Skeletal muscle tissue (tissue), 4 donors: Measurements from ENCODE around the gene RRBP1. TPM values are rescaled to one million over a fixed set of nuclear protein-coding genes. Genes with fewer than 3 reads are reported as not detected.

Experiments used
- H3K27ac ChIP-seq: one replicate; pipeline ENCODE4 v1.7.0; 2013; ENCODE audit warnings: mild to moderate bottlenecking, low read depth, low read length, inconsistent platforms
- H3K27me3 ChIP-seq, 3 donors: one replicate each; pipeline ENCODE4 v1.7.0; 2013; ENCODE audit warnings: low read length in 3 of 3; ENCODE audit not compliant: control insufficient read depth in 3 of 3, insufficient read depth in 3 of 3
- H3K36me3 ChIP-seq, 3 donors: one replicate each; pipeline ENCODE4 v1.7.0; 2013; ENCODE audit warnings: low read length in 3 of 3; ENCODE audit not compliant: control insufficient read depth in 3 of 3, insufficient read depth in 3 of 3
- H3K4me1 ChIP-seq, 3 donors: one replicate each; pipeline ENCODE4 v1.7.0; 2013; ENCODE audit warnings: low read length in 3 of 3, mild to moderate bottlenecking in 3 of 3; ENCODE audit not compliant: control insufficient read depth in 3 of 3, insufficient read depth in 3 of 3
- H3K4me3 ChIP-seq, 3 donors: one replicate each; pipeline ENCODE4 v1.7.0; 2013; ENCODE audit warnings: low read length in 3 of 3
- H3K9ac ChIP-seq, 3 donors: one replicate each; pipeline ENCODE4 v1.7.0; 2013; ENCODE audit warnings: low read length in 3 of 3, mild to moderate bottlenecking in 3 of 3, moderate library complexity in 2 of 3, low read depth in 1 of 3
- H3K9me3 ChIP-seq, 3 donors: one replicate each; pipeline ENCODE4 v1.7.0; 2013; ENCODE audit warnings: low read length in 3 of 3; ENCODE audit not compliant: control insufficient read depth in 3 of 3
- total RNA-seq: library from RNA; depleted of rRNA; stranded (reverse); fragments of >200 nt; gene quantifications from one replicate; pipeline ENCODE4 v1.2.3, GENCODE V29; 2014
- donor health status: Osteomylitis.

RRBP1 gene
- total RNA-seq, 1 donor from 2014 or later, result 76.2 TPM

DNA sequence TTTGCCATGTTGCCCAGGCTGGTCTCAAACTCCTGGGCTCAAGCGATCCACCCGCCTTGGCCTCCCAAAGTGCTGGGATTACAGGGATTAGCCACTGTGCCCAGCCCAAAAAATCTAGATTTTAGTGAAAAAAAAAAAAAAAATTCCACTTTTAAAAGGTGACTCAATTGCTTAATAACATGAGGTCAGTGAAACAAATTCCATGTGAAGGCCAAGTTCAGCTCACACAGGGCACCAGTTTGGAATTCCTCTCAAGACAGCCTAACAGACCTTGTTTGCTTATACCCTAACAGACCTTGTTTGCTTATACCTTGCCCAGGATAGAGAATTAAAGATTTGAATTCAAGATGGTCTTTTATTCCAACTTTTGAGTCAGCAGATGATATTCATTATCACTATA, 5.1 kb downstream of the RRBP1 start:
- H3K9me3 ChIP-seq, result no peaks in the 10 kb centered on the region
- H3K27me3 ChIP-seq, result no peaks in the 10 kb centered on the region
- H3K4me3 ChIP-seq, result no peak overlapping the region
- H3K27ac ChIP-seq, result no peak overlapping the region
- H3K36me3 ChIP-seq, result peaks cover 0 to 6% (median 5%) of the 10 kb centered on the region in 3 donors
- peaks cover 23 to 26% (median 25%) of the 10 kb centered on the region in 3 donors for H3K4me1 ChIP-seq
- no peak overlapping the region for H3K9ac ChIP-seq

- peaks cover 0 to 6% (median 5%) of the 10 kb centered on the region in 3 donors for H3K36me3 ChIP-seq
- H3K4me1 ChIP-seq, result peaks cover 23 to 26% (median 25%) of the 10 kb centered on the region in 3 donors
- H3K27ac ChIP-seq, result no peak overlapping the region
- H3K27me3 ChIP-seq, result no peaks in the 10 kb centered on the region
- no peak overlapping the region for H3K4me3 ChIP-seq
- H3K9me3 ChIP-seq, result no peaks in the 10 kb centered on the region
- no peak overlapping the region for H3K9ac ChIP-seq
These were observed 5.7 kb downstream of the RRBP1 start for GRCh38 chr20:17676378-17676759.

DNA sequence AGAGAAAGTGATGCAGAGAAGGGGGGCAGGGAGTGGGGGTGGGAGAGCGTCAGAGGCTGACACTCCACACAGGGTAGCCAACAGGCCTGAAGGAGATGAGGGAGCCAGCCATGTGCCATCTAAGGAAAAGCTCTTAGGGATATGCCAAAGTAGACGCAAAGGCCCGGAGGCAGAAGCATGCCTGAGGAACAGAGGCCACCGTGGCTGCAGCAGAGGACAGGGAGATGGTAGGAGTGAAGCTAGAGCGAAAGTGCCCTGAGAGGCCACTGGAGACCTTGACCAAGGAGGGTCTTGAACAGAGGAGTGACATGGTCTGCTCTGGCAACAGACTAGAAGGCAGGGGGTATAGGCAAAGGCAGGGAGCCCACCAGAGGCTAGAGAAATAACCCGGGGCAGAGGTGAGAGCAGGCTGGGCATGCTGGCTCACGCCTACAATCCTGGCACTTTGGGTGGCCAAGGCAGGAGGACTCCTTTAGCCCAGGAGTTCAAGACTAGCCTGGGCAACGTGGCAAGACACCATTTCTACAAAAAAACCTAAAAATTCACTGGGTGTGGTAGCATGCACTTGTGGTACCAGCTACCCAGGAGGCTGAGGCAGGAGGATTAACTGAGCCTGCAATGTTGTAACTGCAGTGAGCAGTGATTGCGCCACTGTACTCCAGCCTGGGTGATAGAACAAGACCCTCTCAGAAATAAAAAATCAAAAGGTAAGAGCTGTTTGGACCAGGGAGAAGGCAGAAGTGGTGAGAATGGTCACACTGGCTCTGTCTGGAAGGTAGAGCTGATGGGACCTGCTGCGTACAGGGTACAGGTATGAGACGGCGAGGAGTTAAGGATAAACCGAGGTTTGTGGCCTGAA, 6.3 kb downstream of the RRBP1 start:
- Histone ChIP-seq H3K9ac (peak overlapping the region in 1 of 3 donors; percentile 17), H3K27me3 (no peaks in the 10 kb centered on the region), H3K9me3 (no peaks in the 10 kb centered on the region), H3K4me3 (no peak overlapping the region), H3K27ac (no peak overlapping the region), H3K4me1 (peaks cover 23 to 25% (median 25%) of the 10 kb centered on the region in 3 donors), H3K36me3 (peaks cover 0 to 6% (median 5%) of the 10 kb centered on the region in 3 donors)

DNA sequence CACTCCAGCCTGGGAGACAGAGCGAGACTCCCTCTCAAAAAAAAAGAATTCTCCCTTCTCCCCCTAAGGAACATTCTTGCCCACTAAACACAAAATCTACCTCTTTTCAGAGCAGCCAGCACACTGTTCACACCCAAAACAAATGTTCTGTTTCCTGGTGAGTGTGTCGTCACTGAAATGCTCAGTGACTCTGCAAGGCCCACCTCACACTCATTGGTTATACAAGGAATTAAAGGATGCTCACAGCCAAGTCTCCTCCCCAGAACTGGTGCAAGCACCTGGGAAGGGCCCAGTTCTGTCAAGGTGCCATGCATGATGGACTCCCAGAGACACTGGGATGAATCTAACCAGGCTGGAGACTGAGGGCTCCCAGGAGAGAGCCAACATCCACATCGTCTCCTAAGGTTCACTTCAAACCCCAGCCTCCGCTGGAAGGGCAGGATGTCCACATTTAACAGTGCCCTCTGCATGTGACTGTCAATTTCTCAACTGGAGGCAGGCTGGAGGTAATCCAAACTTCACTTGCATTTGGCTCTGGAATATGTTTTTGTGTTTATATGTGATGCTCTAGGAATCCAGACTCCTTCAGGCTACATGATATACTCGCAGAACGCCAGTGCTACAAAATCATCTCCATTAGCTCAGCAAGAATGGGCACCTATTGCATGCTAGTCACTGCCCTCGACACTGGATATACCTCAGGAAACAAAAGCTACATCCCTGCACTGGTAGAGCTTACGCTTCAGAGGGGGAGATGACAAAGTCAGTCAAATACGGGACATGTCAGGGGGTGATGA, 7.1 kb downstream of the RRBP1 start:
- H3K27ac ChIP-seq, result no peak overlapping the region
- H3K4me1 ChIP-seq, result peaks cover 14 to 17% (median 17%) of the 10 kb centered on the region in 3 donors
- H3K9ac ChIP-seq, result no peak overlapping the region
- no peaks in the 10 kb centered on the region for H3K9me3 ChIP-seq
- peaks cover 0 to 8% (median 5%) of the 10 kb centered on the region in 3 donors for H3K36me3 ChIP-seq
- H3K27me3 ChIP-seq, result no peaks in the 10 kb centered on the region
- H3K4me3 ChIP-seq, result peak overlapping the region in 1 of 3 donors; percentile 19

DNA sequence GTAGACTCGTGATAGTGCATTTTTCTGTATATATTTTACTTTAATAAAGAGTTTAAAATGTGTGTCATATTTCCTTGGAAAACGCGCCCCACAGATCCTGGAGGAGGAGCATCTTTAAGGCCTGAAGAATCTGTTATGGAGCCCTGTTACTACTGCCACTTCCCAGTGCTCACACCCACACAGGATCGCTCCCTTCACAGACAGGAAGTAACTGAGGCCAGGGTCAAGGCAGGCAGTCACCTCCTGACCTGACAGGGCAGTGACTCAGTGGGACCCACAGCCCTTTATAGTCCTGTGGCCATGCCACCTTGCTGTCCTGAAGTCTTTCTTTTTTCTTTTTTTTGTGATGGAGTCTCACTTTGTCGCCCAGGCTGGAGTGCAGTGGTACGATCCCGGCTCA, 9.0 kb downstream of the RRBP1 start:
- H3K36me3 ChIP-seq, result peaks cover 0 to 5% (median 3%) of the 10 kb centered on the region in 3 donors
- no peak overlapping the region for H3K27ac ChIP-seq
- no peak overlapping the region for H3K4me3 ChIP-seq
- no peaks in the 10 kb centered on the region for H3K9me3 ChIP-seq
- H3K4me1 ChIP-seq, result peaks cover 12 to 15% (median 14%) of the 10 kb centered on the region in 3 donors
- H3K9ac ChIP-seq, result no peak overlapping the region
- no peaks in the 10 kb centered on the region for H3K27me3 ChIP-seq

GRCh38 chr20:17671565-17671964, 10.5 kb downstream of the RRBP1 start:
- Histone ChIP-seq H3K4me3 (no peak overlapping the region), H3K36me3 (peaks cover 0 to 5% (median 3%) of the 10 kb centered on the region in 3 donors), H3K9me3 (no peaks in the 10 kb centered on the region), H3K27ac (no peak overlapping the region), H3K4me1 (peaks cover 12 to 17% (median 14%) of the 10 kb centered on the region in 3 donors), H3K27me3 (no peaks in the 10 kb centered on the region), H3K9ac (no peak overlapping the region)

GRCh38 chr20:17671011-17671410, 11.0 kb downstream of the RRBP1 start:
- Histone ChIP-seq H3K27ac (no peak overlapping the region), H3K4me1 (peaks cover 12% of the 10 kb centered on the region in 3 donors), H3K27me3 (no peaks in the 10 kb centered on the region), H3K9ac (no peak overlapping the region), H3K9me3 (no peaks in the 10 kb centered on the region), H3K4me3 (no peak overlapping the region), H3K36me3 (peaks cover 0 to 5% (median 3%) of the 10 kb centered on the region in 3 donors)

GRCh38 chr20:17669306-17669931, 12.6 kb downstream of the RRBP1 start:
- no peaks in the 10 kb centered on the region for H3K27me3 ChIP-seq
- H3K4me1 ChIP-seq, result peaks cover 0 to 2% (median 0%) of the 10 kb centered on the region in 3 donors
- no peaks in the 10 kb centered on the region for H3K9me3 ChIP-seq
- no peak overlapping the region for H3K27ac ChIP-seq
- H3K4me3 ChIP-seq, result no peak overlapping the region
- H3K36me3 ChIP-seq, result peaks cover 0 to 5% (median 0%) of the 10 kb centered on the region in 3 donors
- H3K9ac ChIP-seq, result no peak overlapping the region

DNA sequence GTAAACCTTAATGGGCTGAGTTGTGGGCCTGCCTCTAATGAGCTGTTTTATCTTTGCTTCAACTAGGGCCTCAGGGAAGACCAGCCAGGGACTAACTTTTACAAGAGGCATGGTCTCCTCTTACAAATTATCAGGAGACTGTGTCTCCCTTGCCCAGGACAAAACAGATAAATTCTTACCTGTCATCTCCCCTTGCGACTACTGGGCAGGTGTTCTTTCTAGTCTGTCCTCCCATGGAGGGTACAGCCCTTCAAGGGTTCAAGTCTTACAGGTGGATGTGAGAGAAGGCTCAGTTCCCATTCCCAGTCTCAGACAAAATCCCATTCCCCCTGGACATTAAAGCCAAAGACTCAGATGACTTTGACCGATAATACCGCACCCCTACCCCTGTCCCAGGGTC, 13.6 kb downstream of the RRBP1 start:
- Histone ChIP-seq H3K27ac (no peak overlapping the region), H3K4me1 (peaks cover 2 to 4% (median 4%) of the 10 kb centered on the region in 3 donors), H3K9me3 (no peaks in the 10 kb centered on the region), H3K36me3 (peaks cover 0 to 5% (median 0%) of the 10 kb centered on the region in 3 donors), H3K4me3 (no peak overlapping the region), H3K9ac (no peak overlapping the region), H3K27me3 (no peaks in the 10 kb centered on the region)
